GM12874 (cell line): Measurements from ENCODE around the gene TRAF2.
A peak's percentile ranks its signal among the peaks of the same experiment; 100 is the strongest.

Source experiments
- CTCF ChIP-seq: IDR thresholded peaks from 2 replicates; pipeline ENCODE4 v1.5.1; 2011; ENCODE audit warnings: low read depth, mild to moderate bottlenecking, control low read depth, low read length, moderate library complexity; ENCODE audit not compliant: insufficient read depth

TRAF2 gene

GRCh38 chr9:136856079-136856476, 30.2 kb upstream of the TRAF2 start:
- no peak for TF ChIP-seq CTCF

GRCh38 chr9:136856541-136857141, 29.7 kb upstream of the TRAF2 start:
- 0 out of 2 replicates have a peak, but pooled peaks have one; percentile 4 for TF ChIP-seq CTCF

- no peak for TF ChIP-seq CTCF
Measured at GRCh38 chr9:136857166-136857565, 29.1 kb upstream of the TRAF2 start.

- TF ChIP-seq CTCF: no peak
Measured at GRCh38 chr9:136857581-136858412, 28.5 kb upstream of the TRAF2 start.

GRCh38 chr9:136858452-136858843, 27.9 kb upstream of the TRAF2 start:
- TF ChIP-seq CTCF: no peak

- TF ChIP-seq CTCF: no peak
Measured at GRCh38 chr9:136858844-136859757, 27.2 kb upstream of the TRAF2 start.

GRCh38 chr9:136860529-136860928, 25.8 kb upstream of the TRAF2 start:
- no peak for TF ChIP-seq CTCF
